ENCODE results near the gene LRP5. TPM values are rescaled to one million over a fixed set of nuclear protein-coding genes. Genes with fewer than 3 reads are reported as not detected.
"Not testable (repeated sequence)": the region's sequence is repeated elsewhere in the genome, so short reads cannot be mapped to it uniquely, and the experiment has no call there.

LRP5 gene
- total RNA-seq, 1 experiment from 2014 or later = 55.2 TPM

GRCh38 chr11:68447015-68447801 is 134.8 kb downstream of the LRP5 start:
- Histone ChIP-seq H4K20me1 (ENCODE audit: insufficient read depth) (no peaks in the 10 kb centered on the region), H3K9me3 (ENCODE audit: control insufficient read depth in 1 of 2, insufficient read depth in 1 of 2, low read depth in 1 of 2, low read length in 2 of 2) (no peaks in the 10 kb centered on the region), H3K4me2 (ENCODE audit: low read length) (no peak overlapping the region), H3K27me3 (ENCODE audit: insufficient read depth, low read length) (no peaks in the 10 kb centered on the region), H3K9me2 (ENCODE audit: insufficient read depth) (no peaks in the 10 kb centered on the region), H3K36me3 (ENCODE audit: control insufficient read depth in 1 of 2, insufficient read depth in 2 of 2, low read length in 2 of 2) (peaks cover 5 to 8% of the 10 kb centered on the region in 2 experiments; a peak in 3 of 4 replicates), H3K79me2 (ENCODE audit: insufficient read depth, low read length) (no peaks in the 10 kb centered on the region), H2AFZ (ENCODE audit: low read depth, low read length, poor library complexity, severe bottlenecking) (no peak overlapping the region), H3K4me1 (ENCODE audit: control insufficient read depth in 1 of 2, insufficient read depth in 2 of 2, low read length in 2 of 2) (no peaks in the 10 kb centered on the region), H3K4me3 (replicated peaks in 1 of 2; ENCODE audit: low read depth in 1 of 2, low read length in 2 of 2) (no peak overlapping the region), H3K27ac (ENCODE audit: low read depth, low read length) (no peak overlapping the region), H3K9ac (ENCODE audit: low read length) (no peak overlapping the region)
- DNase-seq (ENCODE audit: low read depth, low spot score) (peak; percentile 35), ATAC-seq (peak; percentile 98)
- intact Hi-C loops (cut with micrococcal nuclease) = loop anchor here (1.0 kb wide), 1 partner anchor 190 kb away; no protein-coding TSS in a partner anchor
- ChIA-PET RAD21 (ENCODE audit: low non-redundant PET in 1 of 2, low total read pairs in 2 of 2, uncharacterized antibody in 2 of 2, unreplicated experiment in 2 of 2) (no interaction called here), POLR2A (no interaction called here), CTCF (no interaction called here)
- TF ChIP-seq CTCF (IDR thresholded peaks at IDR 0.05 in 2 of 3, conservative IDR thresholded peaks at IDR 0.05 in 1 of 3; ENCODE audit: borderline replicate concordance in 1 of 3, insufficient read depth in 1 of 3, low read depth in 2 of 3, low read length in 2 of 3) (peak; percentile 68 to 92 (median 88)), JUND (IDR thresholded peaks at IDR 0.05) (no peak), RAD21 (IDR thresholded peaks at IDR 0.05; ENCODE audit: low read depth) (peak; percentile 89)
- BruUV-seq (replicated peaks) = no TSS peak

DNA sequence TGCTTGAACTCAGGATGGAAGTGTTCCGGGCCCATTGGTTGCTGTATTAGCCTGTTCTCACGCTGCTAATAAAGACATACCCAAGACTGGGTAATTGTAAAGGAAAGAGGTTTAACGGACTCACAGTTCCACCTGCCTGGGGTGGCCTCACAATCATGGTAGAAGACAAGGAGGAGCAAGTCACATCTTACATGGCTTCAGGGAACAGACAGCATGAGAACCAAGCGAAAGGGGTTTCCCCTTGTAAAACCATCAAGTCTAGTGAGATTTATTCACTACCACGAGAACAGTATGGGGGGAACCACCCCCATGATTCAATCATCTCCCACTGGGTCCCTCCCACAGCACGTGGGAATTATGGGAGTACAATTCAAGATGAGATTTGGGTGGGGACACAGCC is 135.5 kb downstream of the LRP5 start:
- ATAC-seq; H3K9ac ChIP-seq (ENCODE audit: low read length); H3K4me3 ChIP-seq (replicated peaks in 1 of 2; ENCODE audit: low read depth in 1 of 2, low read length in 2 of 2); H4K20me1 ChIP-seq (ENCODE audit: insufficient read depth); H3K27ac ChIP-seq (ENCODE audit: low read depth, low read length); H3K4me2 ChIP-seq (ENCODE audit: low read length); RAD21 ChIA-PET (ENCODE audit: low non-redundant PET in 1 of 2, low total read pairs in 2 of 2, uncharacterized antibody in 2 of 2, unreplicated experiment in 2 of 2); H2AFZ ChIP-seq (ENCODE audit: low read depth, low read length, poor library complexity, severe bottlenecking); BruUV-seq (replicated peaks); H3K4me1 ChIP-seq (ENCODE audit: control insufficient read depth in 1 of 2, insufficient read depth in 2 of 2, low read length in 2 of 2); H3K36me3 ChIP-seq (ENCODE audit: control insufficient read depth in 1 of 2, insufficient read depth in 2 of 2, low read length in 2 of 2); DNase-seq (ENCODE audit: low read depth, low spot score); POLR2A ChIA-PET; H3K9me3 ChIP-seq (ENCODE audit: control insufficient read depth in 1 of 2, insufficient read depth in 1 of 2, low read depth in 1 of 2, low read length in 2 of 2); H3K27me3 ChIP-seq (ENCODE audit: insufficient read depth, low read length); H3K9me2 ChIP-seq (ENCODE audit: insufficient read depth); H3K79me2 ChIP-seq (ENCODE audit: insufficient read depth, low read length): not testable (repeated sequence)
- intact Hi-C loops (cut with micrococcal nuclease) = loop anchor here (1.0 kb wide), 1 partner anchor 191 kb away; no protein-coding TSS in a partner anchor
- CTCF ChIA-PET = interaction anchor here (0.8 kb wide), 1 partner anchor 190 kb away, joined by 3 read pairs; no protein-coding TSS in a partner anchor

All from HCT116 (cell line).